ENCODE data around the gene DNAJC30.

GRCh38 chr7:73644688-73645286, 38.5 kb downstream of the DNAJC30 start:
- TF ChIP-seq, protein P1, sequence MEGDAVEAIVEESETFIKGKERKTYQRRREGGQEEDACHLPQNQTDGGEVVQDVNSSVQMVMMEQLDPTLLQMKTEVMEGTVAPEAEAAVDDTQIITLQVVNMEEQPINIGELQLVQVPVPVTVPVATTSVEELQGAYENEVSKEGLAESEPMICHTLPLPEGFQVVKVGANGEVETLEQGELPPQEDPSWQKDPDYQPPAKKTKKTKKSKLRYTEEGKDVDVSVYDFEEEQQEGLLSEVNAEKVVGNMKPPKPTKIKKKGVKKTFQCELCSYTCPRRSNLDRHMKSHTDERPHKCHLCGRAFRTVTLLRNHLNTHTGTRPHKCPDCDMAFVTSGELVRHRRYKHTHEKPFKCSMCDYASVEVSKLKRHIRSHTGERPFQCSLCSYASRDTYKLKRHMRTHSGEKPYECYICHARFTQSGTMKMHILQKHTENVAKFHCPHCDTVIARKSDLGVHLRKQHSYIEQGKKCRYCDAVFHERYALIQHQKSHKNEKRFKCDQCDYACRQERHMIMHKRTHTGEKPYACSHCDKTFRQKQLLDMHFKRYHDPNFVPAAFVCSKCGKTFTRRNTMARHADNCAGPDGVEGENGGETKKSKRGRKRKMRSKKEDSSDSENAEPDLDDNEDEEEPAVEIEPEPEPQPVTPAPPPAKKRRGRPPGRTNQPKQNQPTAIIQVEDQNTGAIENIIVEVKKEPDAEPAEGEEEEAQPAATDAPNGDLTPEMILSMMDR (optimal IDR thresholded peaks at IDR 0.05 in 1 of 3, IDR thresholded peaks at IDR 0.05 in 1 of 3, conservative IDR thresholded peaks at IDR 0.05 in 1 of 3; ENCODE audit: extremely low read depth in 1 of 3, insufficient read depth in 2 of 3, low read length in 3 of 3) = no peak
- no peak for TF ChIP-seq EZH2 (IDR thresholded peaks at IDR 0.05; ENCODE audit: low read length)
